ENCODE measurements around the gene CLTB.

CLTB gene

GRCh38 chr5:176406436-176407052 lies 9.8 kb downstream of the CLTB start:
- TF ChIP-seq FOXP2 (optimal IDR thresholded peaks at IDR 0.05; ENCODE audit: borderline replicate concordance, extremely low read depth, extremely low read length, insufficient read depth) (no peak), SIN3A (IDR thresholded peaks at IDR 0.05; ENCODE audit: borderline replicate concordance, insufficient read depth, low read length) (no peak), POLR2AphosphoS5 (IDR thresholded peaks at IDR 0.05; ENCODE audit: low read depth, low read length) (no peak), REST (IDR thresholded peaks at IDR 0.05; ENCODE audit: insufficient read depth in 1 of 2, low read depth in 2 of 2, low read length in 2 of 2) (no peak), TAF1 (IDR thresholded peaks at IDR 0.05; ENCODE audit: borderline replicate concordance, insufficient read depth, low read length) (no peak)

GRCh38 chr5:176405656-176406435 lies 10.5 kb downstream of the CLTB start:
- TF ChIP-seq TAF1 (IDR thresholded peaks at IDR 0.05; ENCODE audit: borderline replicate concordance, insufficient read depth, low read length) (no peak), SIN3A (IDR thresholded peaks at IDR 0.05; ENCODE audit: borderline replicate concordance, insufficient read depth, low read length) (no peak), REST (IDR thresholded peaks at IDR 0.05; ENCODE audit: insufficient read depth in 1 of 2, low read depth in 2 of 2, low read length in 2 of 2) (no peak), FOXP2 (optimal IDR thresholded peaks at IDR 0.05; ENCODE audit: borderline replicate concordance, extremely low read depth, extremely low read length, insufficient read depth) (no peak), POLR2AphosphoS5 (IDR thresholded peaks at IDR 0.05; ENCODE audit: low read depth, low read length) (no peak)

- TF ChIP-seq TAF1 (IDR thresholded peaks at IDR 0.05; ENCODE audit: borderline replicate concordance, insufficient read depth, low read length) (no peak), FOXP2 (optimal IDR thresholded peaks at IDR 0.05; ENCODE audit: borderline replicate concordance, extremely low read depth, extremely low read length, insufficient read depth) (no peak)
These were observed 14.8 kb downstream of the CLTB start for GRCh38 chr5:176401281-176402205.

- TF ChIP-seq TAF1 (IDR thresholded peaks at IDR 0.05; ENCODE audit: borderline replicate concordance, insufficient read depth, low read length) (no peak), FOXP2 (optimal IDR thresholded peaks at IDR 0.05; ENCODE audit: borderline replicate concordance, extremely low read depth, extremely low read length, insufficient read depth) (no peak), REST (IDR thresholded peaks at IDR 0.05; ENCODE audit: insufficient read depth in 1 of 2, low read depth in 2 of 2, low read length in 2 of 2) (no peak), SIN3A (IDR thresholded peaks at IDR 0.05; ENCODE audit: borderline replicate concordance, insufficient read depth, low read length) (no peak), POLR2AphosphoS5 (IDR thresholded peaks at IDR 0.05; ENCODE audit: low read depth, low read length) (no peak)
These were observed 15.8 kb downstream of the CLTB start for GRCh38 chr5:176400382-176401156.

Data from PFSK-1 (cell line).